CD4-positive, alpha-beta T cell treated with Interleukin-21 for 1 hour (primary cell): Measurements from ENCODE around the gene CHST4.
"Not testable (repeated sequence)": the region's sequence is repeated elsewhere in the genome, so short reads cannot be mapped to it uniquely, and the experiment has no call there.

Experiments
- DNase-seq: peaks from one replicate; pipeline ENCODE4 v3.0.0-alpha.2; 2020

CHST4 gene

DNA sequence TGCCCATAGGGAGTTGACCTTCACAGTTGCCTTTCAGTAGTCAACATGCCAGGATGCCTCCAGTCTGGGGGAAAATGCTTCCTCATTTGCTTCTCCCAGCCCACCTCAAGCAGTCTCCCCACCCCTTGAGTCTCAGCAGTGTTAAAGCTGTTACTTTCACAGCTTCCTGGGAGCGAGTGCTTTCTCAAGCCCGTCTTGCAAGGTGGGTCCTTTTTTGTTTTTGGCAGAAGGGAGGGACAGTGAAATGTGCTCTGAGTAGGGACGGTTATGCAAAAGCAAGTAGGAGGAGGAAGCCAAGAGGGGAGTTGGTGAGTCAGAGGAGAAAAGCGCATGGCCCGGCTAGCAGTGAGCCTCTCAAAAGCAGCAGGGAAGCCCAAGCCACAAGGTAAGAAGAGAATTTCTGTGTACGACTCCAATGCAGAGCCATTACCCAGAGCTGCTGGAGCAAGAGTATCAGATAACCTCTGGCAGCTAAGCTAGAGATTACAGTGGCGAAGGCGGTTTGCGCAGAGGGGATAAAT is at the start of gene CHST4:
Gene CHST4 (plus strand): TSS at position 316 of the 521 bp plus-strand sequence. CDS start 10,252 bp downstream, outside the sequence.
- no peak for DNase-seq

DNA sequence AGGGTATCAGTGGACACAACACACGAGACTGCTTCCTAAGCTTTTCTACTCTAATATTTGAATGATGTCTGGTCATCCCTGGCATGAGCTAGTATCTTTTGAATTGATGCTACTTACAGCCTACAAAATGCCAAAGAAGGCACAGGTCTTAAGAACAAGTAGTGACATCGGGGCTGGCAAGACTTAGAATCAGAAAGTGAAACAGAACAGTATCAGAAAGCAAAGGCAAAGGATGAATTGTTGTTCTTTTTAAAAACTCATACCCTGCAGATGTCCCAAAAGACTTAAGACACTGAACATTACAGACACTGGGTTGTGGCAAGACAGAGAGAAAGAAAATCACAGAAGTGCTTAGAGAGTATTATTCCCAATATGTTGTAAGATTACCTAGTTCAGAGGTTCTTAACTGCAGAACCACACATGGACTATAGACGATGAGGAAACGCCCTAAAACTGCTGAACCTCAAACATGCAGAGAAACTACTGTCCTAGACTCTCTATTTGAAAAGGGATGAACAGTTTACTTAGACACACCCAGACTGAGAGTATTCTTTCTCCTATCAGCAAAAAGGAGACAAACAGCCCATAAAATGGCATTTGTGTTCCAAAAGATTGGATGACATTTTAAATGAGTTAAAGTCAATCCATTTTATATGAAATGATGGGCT is 49.6 kb upstream of the CHST4 start:
- DNase-seq, result no peak

DNA sequence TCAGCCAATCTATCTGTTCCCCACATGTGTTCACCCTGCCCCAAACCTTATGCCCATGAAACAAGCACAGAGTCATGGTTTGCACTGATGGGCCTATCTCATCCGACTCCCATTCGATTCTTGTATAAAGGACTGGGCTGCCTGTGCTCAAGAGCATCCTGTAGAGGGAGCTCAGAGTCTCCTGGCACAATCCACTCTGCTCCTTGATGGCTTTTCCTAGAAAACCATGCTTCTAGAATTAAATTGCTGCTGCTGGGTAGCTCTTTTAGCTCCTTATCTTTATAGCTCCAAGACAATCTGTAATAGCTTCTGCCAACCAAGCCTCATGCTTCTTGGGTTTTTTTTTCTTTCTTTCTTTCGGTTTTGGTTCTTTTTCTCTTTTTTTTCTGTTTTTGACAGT is 46.8 kb upstream of the CHST4 start:
- no peak for DNase-seq

DNA sequence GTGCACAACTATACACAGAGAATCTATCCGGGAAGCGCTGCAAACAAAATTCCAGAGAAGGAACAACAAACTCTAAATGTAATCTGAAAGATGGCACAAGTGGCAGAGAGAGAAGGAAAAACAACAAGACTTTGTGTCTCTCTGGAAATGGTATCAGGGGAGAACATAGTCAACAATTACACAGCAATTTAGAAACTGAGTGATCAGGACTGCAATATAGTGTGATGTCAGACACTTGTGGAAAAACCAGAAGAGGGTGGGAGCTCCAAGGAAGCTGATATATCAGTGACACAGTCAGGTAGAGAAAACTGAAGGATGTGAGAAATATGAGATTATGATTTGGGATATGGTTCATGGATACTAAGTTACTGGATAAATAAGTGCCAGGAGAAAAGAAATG is 45.3 kb upstream of the CHST4 start:
- no peak for DNase-seq

DNA sequence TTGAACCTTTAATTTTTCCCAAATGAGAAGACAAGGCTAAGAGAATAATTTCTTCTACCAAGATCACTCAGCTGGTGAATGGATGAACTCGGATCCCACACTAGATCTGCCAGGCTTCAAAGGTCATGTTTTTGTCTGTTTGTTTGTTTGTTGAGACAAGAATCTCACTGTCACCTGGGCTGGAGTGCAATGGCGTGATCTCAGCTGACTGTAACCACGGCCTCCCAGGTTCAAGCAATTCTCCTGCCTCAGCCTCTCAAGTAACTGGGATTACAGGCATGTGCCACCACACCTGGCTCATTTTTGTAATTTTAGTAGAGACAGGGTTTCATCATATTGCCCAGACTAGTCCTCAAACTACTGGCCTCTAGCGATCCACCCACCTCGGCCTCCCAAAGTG is 43.7 kb upstream of the CHST4 start:
- no peak for DNase-seq

DNA sequence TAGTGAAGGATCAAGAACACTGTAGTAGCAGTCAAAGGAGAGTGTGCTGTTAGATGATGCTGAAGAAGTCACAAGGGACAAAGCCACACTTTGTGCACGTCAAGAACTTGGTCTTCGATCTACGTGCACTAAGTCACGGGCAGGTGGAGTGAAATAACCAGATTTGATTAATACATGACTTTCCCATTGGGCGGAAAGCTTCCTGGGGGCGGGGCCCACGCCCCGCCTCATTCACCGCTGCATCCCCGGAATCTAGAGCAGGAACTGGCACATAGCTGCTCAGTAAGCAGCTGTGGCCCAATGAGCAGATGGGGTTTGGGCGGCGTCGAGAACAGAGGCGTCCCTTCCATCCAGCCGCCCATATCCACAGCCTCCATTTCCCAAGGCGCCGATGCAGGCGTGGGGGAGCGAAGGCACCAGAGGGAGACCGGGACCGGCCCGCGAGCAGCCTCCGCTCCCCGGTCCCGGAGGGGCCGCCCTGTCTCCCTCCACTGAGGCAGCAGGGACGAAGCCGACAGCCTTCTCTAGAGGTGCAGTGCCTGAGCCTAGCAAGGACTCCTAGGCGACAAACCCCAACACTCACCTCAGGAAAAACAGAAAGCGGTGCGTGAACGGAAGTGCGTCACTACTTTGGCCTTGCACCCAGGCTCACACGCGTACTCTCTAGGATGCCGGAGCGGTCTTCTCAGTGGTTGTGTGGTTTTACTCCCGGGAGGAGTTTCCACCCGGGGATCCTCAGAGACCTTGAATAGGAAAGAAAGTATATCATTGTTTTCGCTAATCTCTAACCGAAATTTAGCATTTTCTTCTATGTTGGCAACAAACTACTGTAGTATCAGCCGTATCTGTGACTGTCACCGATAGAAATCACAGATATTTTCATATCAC is 42.0 kb upstream of the CHST4 start:
- peak; percentile 87 for DNase-seq

DNA sequence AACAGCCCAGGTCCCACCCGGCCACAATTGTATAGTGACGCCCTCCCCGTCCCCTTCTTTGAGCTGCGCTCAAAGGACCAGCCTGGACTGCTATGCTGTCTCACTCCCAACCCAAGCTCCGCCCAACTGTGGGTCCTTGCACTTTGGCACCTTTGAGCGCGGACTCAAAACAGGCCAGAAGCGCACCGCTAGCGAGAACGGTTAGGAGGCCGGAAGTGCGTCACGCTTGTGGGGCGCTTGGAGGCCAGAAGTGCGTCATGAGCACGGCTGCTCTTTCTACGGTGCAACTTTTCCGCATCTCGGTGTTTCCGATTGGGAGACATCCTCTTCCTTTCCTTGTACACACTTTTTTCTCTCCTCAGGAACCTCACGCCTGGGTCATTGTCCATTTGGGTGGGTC is 37.1 kb upstream of the CHST4 start, which contains the start of gene ZNF19:
Gene ZNF19 (minus strand): TSS at position 203 of the 400 bp plus-strand sequence. CDS start 7,210 bp downstream, outside the sequence.
- DNase-seq, result no peak

DNA sequence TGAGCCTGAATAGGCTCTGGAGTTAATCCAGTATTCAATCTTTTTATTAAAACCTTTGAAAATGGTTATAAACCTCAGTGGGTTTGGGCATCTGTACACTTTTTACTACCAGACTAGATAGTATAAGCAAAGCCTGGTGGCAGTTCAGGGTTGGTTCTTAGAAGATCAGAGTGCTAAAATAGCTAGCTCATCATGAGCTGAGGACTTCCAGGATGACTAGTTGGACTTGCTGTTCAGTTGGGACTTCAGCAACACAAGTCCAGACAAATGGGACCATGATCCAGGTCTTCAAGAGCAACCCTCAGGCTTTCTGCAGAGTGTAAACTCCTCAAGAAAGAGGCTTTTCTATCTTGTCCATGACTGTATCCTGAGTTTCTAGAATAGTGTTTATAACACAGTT is 35.9 kb upstream of the CHST4 start:
- no peak for DNase-seq

DNA sequence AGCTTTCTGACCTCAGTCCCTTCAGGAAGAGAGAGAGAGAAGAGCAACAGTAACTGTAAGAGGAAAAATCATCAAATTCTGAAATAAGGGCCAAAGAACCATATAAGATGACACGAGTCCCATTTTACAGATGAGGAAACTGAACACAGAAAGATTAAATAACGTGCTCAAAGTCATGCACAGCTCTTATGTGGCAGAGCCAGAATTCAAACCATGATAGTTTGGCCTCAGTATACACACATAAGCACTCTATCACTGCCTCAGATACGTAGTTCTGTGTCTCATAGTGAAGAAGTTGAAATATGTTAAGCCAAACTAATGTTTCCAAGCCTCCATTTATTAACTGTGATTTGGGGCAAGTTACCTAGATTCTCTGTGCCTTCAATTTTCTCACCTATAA is 35.2 kb upstream of the CHST4 start:
- no peak for DNase-seq

DNA sequence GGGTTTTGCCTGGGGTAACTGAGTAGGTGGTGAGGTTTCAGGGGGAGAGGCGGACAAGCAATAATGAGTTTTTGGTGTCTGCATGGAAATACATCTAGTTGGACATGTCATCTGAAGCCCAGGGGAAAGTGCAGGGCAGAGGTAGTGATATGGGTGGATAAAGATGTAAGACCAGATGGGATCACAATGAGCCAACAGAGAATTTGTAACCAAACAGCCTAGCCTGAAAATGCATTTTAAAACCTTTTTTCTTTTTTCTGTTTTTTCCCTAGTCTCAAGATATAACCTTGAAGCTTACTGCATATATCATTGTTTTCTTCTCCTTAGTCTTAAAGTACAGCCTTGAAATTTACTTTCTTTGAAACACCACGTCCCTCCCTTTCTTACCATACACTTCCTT is 33.4 kb upstream of the CHST4 start:
- DNase-seq, result no peak

DNA sequence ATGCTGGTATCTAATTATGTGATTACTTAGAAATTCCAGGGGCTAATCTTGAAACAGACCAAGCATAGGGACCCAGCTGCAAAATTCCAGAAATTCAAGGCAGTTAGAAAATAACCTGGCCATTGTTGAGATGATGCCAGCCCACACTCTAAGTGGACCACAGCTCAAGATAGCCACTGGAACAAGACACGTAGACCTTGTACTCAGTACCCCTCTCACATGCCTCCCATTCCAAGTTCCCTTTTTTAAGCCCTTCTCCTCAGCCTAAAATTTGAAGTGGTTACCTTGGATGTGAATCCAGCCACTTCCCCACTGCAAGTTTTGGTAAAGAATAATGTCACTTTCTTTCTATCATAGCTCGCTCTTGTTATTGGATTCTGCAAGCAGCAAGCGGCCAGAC is 33.0 kb upstream of the CHST4 start:
- no peak for DNase-seq

DNA sequence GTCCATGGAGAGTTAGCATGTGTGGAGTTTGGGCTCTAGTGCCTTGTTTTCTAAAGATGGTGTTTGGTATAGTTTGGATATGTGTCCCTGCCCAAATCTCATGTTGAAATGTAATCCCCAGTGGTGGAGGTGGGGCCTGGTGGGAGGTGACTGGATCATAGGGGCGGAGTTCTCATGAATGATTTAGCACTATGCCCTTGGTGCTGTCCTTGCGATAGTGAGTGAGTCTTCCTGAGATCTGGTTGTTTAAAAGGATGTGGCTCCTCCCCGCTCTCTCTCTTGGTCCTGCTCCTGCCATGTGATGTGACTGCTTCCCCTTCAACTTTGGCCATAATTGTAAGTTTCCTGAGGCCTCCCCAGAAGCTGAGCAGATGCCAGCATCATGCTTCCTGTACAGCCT is 28.2 kb upstream of the CHST4 start:
- no peak for DNase-seq

DNA sequence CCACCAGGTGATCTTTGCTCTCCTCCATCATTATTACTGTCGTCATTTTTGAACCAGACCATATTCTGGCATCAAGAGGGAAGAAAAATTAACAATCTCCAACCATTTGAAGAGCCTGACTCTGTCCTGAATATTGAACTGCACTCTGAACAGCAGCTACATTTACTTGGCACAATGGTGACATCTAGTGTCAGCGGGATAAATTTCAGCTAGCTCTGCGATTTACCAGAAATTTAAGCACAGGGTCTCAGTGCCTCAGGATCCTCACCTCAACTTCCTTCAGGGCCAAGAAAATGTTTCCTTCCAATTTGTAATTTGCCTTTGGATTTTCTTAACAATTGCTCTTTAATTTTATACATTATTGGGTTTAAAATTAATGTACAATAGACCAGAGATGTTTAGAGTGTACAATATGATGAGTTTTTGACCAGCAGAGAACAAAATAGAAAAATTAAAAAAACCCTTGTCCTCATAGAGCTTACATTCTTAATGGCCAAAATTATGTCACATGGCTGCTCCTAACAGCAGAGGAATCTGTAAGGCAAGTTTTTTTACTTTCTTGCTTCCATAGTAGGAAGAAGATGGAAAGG is 26.4 kb upstream of the CHST4 start:
- peak; percentile 66 for DNase-seq

DNA sequence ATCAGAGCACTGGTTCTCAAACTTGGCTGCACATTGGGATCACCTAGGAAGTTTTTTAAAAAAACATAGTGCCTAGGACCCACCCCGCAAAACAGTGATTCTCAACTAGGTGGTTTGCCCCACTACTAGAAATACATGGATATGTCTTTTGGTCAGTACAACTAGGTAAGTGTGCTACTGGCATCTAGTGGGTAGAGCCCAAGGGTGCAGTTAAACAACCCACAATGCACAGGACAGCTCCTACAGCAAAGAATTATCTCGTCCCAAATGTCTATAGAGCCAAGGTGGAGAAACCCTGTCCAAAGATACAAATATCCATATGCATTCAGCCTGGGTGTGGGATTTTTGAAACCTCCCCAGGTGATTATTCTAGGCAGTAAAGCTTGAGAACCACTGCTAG is 25.3 kb upstream of the CHST4 start:
- no peak for DNase-seq

DNA sequence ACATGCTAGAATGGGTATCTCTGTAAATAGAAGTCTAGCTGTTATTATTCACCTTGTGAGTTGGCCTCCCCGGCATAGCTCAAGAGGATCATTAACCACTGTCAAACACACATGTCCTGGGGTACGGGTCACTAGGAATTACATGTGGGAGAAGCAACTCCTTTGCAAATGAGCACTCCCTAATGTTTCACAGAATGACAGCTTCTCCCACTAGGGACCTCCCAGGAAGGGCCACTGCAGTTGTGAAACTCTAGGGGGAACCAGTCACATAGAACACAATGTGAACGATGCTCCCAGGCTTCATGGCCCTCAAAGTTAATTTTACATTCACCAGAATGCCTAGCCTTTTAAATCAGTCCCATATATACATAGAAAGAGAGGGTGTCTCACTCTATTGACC is 24.7 kb upstream of the CHST4 start:
- DNase-seq, result no peak

DNA sequence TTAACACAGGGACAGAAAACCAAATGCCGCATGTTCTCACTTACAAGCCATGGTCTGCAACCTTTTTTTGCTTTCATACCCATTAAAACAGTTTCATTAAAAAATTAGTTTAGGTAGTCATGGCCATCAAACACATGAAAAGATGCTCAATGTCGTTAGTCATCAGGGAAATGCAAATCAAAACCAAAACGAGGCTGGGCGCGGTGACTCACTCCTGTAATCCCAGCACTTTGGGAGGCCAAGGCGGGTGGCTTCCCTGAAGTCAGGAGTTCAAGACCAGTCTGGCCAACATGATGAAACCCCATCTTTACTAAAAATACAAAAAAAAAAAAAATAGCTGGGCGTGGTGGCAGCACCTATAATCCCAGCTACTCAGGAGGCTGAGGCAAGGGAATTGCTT is 22.2 kb upstream of the CHST4 start:
- not testable (repeated sequence) for DNase-seq

DNA sequence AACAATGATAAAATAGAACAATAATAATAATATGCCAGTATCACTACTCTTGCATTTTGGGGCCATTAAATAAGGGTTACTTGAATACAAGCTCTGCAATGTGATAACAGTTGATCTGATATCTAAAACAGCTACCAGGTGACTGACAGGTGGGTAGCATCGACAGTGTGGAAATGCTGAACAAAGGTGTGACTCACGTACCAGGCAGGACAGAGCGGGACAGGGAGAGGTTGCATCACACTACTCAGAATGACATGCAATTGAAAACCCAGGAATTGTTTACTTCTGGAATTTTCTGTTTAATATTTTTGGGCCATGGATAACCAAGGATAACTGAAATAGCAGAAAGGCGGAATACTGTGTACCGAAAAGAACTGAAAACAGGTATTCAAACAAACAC is 21.3 kb upstream of the CHST4 start:
- no peak for DNase-seq

DNA sequence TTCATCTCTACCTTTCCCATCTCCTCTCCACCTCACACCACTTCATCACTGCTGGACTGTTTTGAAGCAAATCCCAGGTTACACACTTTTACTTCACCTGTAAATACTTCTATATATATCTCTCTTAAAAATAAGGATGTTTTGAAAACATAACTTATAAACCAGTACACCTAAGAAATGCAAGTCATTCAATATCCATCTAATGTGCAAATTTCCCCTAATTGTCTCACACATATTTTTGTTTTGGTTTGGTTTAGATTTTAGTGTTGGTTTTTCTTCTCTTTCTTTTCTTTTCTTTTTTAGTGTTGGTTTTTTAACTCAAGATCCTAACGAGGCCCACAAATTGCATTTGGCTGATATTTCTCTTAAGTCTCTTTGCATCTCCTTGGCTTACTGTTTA is 19.2 kb upstream of the CHST4 start:
- DNase-seq, result no peak

DNA sequence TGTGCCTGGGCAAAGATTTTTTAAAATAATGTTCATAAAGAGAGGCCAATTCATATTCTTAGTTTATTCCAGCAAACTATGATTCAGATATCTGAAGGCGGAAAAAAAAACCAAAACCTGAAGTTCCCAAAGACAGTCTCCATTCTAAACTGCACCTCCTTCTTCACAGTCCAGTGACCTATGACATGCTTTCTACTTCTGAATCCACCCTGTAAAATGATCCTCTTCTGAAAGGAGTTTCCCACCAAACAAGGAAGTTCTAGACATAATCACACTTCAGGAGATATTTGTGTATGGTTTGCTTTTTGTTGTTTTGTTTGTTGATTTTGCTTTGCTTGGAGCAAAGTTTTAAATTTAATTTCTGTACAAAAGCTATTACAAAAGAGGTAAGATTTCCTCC is 12.9 kb upstream of the CHST4 start:
- no peak for DNase-seq

DNA sequence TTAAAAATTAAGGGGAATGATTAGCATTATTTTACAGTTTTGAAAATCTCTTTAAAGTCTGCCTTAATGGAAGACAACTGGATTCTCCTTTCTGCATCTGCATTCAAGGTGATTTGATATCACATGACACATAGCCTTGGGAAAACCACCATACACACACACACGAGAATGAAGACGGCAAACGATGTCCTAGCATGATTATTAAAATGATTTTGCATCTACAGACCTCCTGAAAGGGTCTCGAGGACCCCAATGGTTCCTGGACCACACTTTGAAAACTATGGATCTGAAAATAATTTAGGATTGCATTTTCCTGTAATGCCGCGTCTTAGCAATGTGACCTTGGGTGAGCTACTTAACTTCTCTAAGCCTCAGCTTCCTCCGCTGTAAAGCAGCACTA is 11.8 kb upstream of the CHST4 start:
- DNase-seq, result no peak

DNA sequence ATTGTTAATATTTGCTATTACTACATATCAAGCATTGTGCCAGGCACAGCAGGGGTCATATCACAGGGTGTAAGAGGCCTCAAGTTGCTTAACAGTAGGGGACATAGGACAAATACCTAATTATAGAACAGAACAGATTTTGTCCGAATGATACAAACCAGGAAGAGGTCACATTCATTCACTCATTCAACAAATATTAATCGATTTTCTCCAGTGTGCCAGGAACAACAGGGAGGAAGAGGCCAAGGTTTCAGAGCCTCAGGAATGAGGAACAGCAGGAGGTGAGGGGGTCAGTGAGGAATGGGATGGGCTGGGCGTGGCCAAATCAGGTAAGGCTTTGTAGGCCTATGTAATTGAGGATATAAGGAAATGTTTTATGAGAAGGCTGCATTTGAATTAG is 11.2 kb upstream of the CHST4 start:
- DNase-seq, result no peak

DNA sequence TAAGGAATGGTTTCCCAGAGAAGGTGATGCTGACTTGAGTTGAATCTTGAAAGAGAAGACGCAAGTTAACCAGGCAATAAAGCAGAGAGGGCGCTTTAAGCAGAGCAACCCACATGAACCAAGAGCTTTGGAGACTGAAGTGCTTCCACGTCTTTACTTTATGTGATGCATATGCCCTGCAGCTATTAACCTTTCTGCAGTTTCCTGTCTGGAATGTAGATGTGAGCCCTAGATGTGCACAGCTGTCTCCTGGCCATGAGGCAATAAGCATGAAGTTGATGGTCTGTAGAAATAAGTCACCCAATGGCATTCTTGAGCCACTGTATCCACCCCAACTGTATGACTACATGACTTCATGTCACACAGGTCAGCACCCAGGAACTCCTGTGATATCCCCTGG is 5.7 kb upstream of the CHST4 start:
- DNase-seq, result no peak
